NCI-H2227 treated with DMSO at 0.1 percent for 48 hours (cell line): ENCODE measurements around the gene GTPBP10.
A peak's percentile ranks its signal among the peaks of the same experiment; 100 is the strongest.
"Not testable (repeated sequence)": the region's sequence is repeated elsewhere in the genome, so short reads cannot be mapped to it uniquely, and the experiment has no call there.

Source experiments
- DNase-seq: peaks from one replicate; lab custom pipeline; 2025; lab: John Stamatoyannopoulos, UW

The GTPBP10 gene, protein sequence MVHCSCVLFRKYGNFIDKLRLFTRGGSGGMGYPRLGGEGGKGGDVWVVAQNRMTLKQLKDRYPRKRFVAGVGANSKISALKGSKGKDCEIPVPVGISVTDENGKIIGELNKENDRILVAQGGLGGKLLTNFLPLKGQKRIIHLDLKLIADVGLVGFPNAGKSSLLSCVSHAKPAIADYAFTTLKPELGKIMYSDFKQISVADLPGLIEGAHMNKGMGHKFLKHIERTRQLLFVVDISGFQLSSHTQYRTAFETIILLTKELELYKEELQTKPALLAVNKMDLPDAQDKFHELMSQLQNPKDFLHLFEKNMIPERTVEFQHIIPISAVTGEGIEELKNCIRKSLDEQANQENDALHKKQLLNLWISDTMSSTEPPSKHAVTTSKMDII

GRCh38 chr7:90346336-90347125 is at the start of gene GTPBP10:
Gene GTPBP10, plus strand, starts transcription at chr7:90346716. Its CDS starts 26 bp downstream, at chr7:90346742.
- peak; percentile 97 for DNase-seq

GRCh38 chr7:90298145-90299038 is 48.1 kb upstream of the GTPBP10 start:
- peak; percentile 21 for DNase-seq

DNA sequence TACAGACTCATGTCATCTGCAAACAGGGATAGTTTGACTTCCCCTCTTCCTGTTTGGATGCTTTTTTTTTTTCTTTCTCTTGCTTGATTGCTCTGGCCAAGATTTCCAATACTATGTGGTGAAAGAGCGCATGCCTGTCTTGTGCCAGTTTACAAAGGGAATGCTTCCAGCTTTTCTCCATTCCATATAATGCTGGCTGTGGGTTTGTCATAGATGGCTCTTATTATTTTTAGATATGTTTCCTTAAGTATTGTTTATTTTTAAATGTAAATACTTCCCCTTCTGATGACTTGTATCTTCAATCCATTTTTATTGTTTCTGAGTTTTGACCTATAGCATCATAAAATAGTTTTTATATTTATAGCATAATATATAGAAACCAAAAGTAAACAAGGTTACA is 43.3 kb upstream of the GTPBP10 start:
- DNase-seq = no peak

GRCh38 chr7:90309872-90310271 is 36.6 kb upstream of the GTPBP10 start:
- DNase-seq = no peak

DNA sequence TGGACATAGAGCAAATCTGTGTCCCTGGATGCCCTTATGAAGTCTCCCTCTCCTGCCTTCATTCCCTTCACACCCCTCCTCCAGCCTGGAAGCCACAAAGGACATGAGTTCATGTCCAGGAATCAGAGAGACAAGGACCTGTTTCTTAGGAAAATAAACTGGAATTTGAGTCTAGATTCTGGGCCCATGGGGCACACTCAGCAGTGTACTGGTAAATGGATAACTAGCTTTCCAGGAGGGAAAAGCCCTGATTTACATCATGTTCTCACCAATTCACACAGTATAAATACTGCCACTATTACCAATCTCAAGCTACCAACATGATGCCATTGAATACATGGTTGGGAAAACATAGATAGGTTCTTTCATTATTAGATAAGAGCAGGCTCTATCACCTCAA is 35.3 kb upstream of the GTPBP10 start:
- DNase-seq = no peak

- no peak for DNase-seq
These were observed 33.8 kb upstream of the GTPBP10 start for GRCh38 chr7:90312745-90313144.

DNA sequence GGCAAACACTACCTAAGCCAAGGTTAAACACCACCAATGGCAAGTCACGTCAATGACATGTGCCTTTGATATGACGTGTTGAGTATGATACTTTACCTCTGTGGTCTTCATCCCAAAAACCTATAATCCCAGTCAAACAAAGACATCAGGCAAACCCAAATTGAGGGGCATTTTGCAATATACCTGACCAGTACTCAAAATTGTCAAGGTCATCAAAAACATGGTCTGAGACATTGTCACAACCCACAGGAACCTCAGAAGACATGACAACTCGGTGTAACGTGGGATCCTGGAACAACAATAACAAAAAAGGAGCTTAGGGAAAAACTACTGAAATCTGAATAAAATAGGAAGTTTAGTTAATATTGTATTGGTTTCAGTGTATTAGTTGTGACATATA is 32.6 kb upstream of the GTPBP10 start:
- DNase-seq = no peak

- no peak for DNase-seq
These were observed 26.5 kb upstream of the GTPBP10 start for GRCh38 chr7:90320014-90320413.

- DNase-seq = no peak
These were observed 26.1 kb upstream of the GTPBP10 start for GRCh38 chr7:90320418-90320800.

GRCh38 chr7:90320801-90321494 is 25.6 kb upstream of the GTPBP10 start, which contains the start of gene FAM237B:
Gene FAM237B, minus strand, starts transcription at chr7:90321304. Its CDS starts 1,556 bp downstream, at chr7:90319748.
- peak; percentile 12 for DNase-seq

DNA sequence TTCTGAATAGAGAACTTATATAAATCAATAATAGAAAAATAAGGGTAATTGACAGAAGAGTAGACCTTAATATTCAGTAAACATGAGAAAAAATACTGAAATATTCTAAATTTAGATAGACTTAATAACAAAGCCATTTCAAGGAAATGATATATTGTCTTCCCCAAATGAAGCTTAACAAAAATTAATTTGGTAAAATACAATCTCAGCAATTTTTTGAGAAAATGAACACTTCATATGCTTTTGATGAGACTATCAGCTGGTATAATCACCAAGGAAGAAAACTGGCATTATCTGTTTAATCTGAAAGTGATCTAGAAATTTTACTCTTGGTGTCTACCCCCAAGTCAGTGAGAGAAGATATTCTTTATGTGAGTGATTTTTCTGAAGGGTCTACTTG is 23.7 kb upstream of the GTPBP10 start:
- no peak for DNase-seq

DNA sequence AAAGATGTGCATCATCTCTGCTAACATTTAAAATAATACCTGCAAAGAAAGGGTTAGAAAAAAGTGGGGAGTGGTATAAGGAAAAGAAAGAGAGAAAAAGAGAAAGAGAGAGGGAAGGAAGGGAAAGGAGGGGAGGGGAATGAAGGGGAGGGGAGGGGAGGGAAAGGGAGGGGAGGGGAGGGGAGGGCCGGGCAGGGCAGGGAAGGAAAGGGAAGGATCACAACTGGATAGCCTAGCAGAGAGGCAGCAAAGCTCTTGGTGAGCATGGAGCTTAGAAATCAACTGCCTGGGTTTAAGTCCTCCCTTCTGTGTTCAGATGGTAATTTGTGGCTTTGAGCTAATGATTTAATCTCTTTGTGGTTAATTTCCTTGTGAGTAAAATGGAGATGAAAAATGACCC is 20.0 kb upstream of the GTPBP10 start:
- DNase-seq = no peak

- DNase-seq = no peak
These were observed 12.2 kb upstream of the GTPBP10 start for GRCh38 chr7:90334193-90334843.

DNA sequence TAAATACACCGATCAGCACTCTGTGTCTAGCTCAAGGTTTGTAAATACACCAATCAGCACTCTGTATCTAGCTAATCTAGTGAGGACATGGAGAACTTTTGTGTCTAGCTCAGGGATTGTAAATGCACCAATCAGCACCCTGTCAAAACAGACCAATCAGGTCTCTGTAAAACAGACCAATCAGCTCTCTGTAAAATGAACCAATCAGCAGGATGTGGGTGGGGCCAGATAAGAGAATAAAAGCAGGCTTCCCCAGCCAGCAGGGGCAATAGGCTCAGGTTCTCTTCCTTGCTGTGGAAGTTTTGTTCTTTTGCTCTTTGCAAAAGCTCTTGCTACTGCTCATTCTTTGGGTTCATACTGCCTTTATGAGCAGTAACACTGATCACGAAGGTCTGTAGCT is 11.6 kb upstream of the GTPBP10 start:
- not testable (repeated sequence) for DNase-seq

DNA sequence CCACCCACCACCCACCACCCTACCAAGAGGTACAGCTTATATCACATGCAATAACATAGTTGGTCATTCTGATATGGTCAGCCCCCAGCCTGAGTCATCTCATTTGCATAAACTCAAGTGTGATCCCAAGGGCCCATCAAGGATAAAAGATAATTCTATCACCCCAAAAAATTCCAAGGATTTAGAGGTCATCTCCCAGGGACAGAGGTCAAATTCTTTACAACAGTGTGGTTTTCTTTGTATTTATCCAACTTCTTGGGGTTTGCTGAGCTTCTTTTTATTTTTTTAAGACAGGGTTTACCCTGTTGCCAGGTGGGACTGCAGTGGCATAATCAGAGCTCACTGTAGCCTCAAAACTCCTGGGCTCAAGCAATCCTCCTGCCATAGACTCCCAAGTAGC is 9.4 kb upstream of the GTPBP10 start:
- DNase-seq = no peak

- DNase-seq = no peak
These were observed 1.5 kb upstream of the GTPBP10 start for GRCh38 chr7:90345016-90345415.

GRCh38 chr7:90345595-90346335 is 751 bp upstream of the GTPBP10 start:
- DNase-seq = peak; percentile 58

DNA sequence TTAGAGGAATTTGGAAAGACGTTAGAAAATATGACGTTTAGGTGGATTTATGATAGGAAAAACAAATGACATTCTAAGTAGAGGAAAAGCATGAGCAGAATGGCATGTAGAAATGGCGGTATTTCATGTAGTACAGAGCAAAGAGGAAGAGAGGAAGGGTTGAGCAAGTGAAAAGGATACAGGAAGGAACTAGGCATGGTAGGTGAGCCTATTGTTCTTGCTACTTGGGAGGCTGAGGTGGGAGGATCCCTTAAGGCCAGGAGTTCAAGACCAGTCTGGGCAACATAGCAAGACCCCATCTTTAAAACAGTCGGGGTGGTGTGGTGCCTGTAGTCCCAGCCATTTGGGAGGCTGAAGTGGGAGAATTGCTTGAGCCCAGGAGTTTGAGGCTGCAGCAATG is 1.2 kb downstream of the GTPBP10 start:
- no peak for DNase-seq

DNA sequence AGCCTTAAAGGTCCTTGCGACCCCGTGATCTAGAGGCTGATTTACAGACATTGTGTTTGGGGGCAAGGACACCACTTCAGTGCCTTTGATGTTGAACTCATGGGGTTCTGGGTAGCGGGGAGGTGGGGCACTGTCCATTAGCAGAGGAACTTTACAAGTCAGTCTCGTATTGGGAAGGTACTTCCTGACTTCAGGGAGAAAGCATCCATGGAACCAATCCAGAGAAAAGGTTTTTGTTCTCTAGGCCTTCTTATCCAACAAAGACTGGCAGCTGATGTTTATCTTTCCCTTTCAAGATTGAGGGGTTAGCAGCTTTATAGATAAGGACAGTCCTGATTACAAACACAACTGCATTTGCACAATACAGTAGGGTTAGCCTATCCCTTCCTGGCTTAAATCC is 2.8 kb downstream of the GTPBP10 start:
- DNase-seq = no peak

- DNase-seq = not testable (repeated sequence)
These were observed 3.5 kb downstream of the GTPBP10 start for GRCh38 chr7:90350032-90350431.
